H1 (cell line): ENCODE measurements around the gene STK32C. TPM values are rescaled to one million over a fixed set of nuclear protein-coding genes. Genes with fewer than 3 reads are reported as not detected.

ENCODE experiments used
- CBX5 ChIP-seq: fragments of 300-800, 300-1000 bp; sonication (generic); IDR thresholded peaks from 2 replicates; pipeline ENCODE4 v1.7.1; 2016; ENCODE audit warnings: antibody characterized with exemption, low read length, low read depth
- E2F6 ChIP-seq: IDR thresholded peaks from 2 replicates; pipeline ENCODE4 v1.6.1; 2012; ENCODE audit warnings: inconsistent platforms
- EGR1 ChIP-seq: IDR thresholded peaks from 2 replicates; pipeline ENCODE4 v1.6.1; 2011; ENCODE audit warnings: low read depth, low read length, borderline replicate concordance
- GTF2F1 ChIP-seq: IDR thresholded peaks from 2 replicates; pipeline ENCODE4 v1.6.1; 2012; ENCODE audit warnings: low read depth, low read length, improper control_type of control experiment, borderline replicate concordance
- MAFK ChIP-seq: IDR thresholded peaks from 2 replicates; pipeline ENCODE4 v1.6.1; 2012; ENCODE audit warnings: low read depth, mild to moderate bottlenecking, improper control_type of control experiment, low read length
- POU5F1 ChIP-seq: IDR thresholded peaks from 2 replicates; pipeline ENCODE4 v1.6.1; 2011; ENCODE audit warnings: low read depth, mild to moderate bottlenecking, low read length, moderate library complexity
- polyA plus RNA-seq, 7 experiments: library from polyadenylated mRNA; depleted of rRNA in 3 of 7; stranded (reverse) in 5 of 7; unstranded in 2 of 7; fragments of >200 nt in 5 of 7; fragments of 200-250 nt in 2 of 7; gene quantifications; 1 replicate in 5 of 7; 2 replicates in 1 of 7; 4 replicates in 1 of 7; pipeline versions ENCODE4 v1.2.1 to v1.2.3, GENCODE V29; 2011 to 2013; ENCODE audit warnings: missing spikeins in 2 of 7, mixed read lengths in 2 of 7
- total RNA-seq: library from RNA; stranded (reverse); fragmentation: NEBNext Ultra II Directional; extraction: Animal tissue kit (Norgen Biotek cat#: 25700); gene quantifications from 2 replicates; pipeline ENCODE4 v1.2.1, GENCODE V29; 2021

Gene STK32C
- total and polyA plus RNA-seq, 2 of the 8 experiments (the other 6 are each of a cell fraction or from before 2014, with no cell fraction given), result 10.6 to 15.6 TPM

- TF ChIP-seq CBX5, result no peak
- TF ChIP-seq E2F6, result no peak
- TF ChIP-seq MAFK, result no peak
- no peak for TF ChIP-seq GTF2F1
- no peak for TF ChIP-seq EGR1
- no peak for TF ChIP-seq POU5F1
Observed at GRCh38 chr10:132251928-132252327, 55.8 kb downstream of the STK32C start (continued).
